Measurements from ENCODE around the gene POLR3K. TPM values are rescaled to one million over a fixed set of nuclear protein-coding genes. Genes with fewer than 3 reads are reported as not detected.

The POLR3K gene
- total RNA-seq, 1 experiment from 2014 or later = 40.1 TPM

DNA sequence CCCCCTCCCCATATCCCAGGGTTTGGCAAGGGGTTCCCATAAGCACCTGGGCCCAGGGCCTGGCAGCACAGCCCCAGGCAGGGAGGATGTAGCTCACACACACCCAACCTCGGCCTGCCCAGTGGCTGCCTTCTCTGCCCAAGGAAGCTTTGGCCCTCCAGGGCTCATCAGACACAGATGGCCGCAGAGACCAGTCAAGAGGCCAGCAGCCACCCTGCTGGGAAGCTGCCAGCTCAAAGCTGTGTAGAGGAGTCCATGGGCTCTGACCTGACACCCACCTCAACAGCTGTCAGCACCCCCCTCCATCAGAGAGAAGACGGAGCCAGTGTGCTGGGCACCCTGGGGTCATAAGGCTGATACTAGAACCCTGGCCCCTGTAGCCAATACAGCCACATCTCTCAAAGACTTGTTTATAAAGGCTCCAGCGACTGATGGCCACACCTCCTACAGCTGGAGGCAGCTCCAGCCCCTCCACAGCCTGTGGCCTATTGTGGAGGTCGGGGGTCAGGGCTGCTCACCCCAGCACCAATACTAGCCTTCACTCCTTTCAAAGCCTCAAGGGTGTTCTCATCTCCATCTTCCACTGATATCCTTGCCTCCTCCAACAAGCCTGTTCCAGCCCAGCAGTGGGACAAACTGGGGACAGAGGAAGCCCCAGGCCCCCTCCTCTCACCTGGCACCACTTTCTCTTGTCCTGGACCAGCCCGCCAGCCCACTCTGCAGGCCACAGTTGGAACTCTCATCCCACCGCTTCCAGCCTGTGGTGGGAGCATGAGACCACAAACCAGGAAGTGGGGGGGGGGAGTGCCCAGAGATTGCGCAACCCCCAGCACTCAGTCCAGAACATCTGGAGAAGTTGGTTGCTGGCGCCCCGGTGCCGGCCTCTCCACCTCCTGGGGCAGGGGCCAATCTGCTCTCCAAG is 22.4 kb upstream of the POLR3K start (continued):
- TF ChIP-seq, protein P1, sequence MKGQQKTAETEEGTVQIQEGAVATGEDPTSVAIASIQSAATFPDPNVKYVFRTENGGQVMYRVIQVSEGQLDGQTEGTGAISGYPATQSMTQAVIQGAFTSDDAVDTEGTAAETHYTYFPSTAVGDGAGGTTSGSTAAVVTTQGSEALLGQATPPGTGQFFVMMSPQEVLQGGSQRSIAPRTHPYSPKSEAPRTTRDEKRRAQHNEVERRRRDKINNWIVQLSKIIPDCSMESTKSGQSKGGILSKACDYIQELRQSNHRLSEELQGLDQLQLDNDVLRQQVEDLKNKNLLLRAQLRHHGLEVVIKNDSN (CRISPR knock-in tag; IDR thresholded peaks at IDR 0.05) = no peak
- TF ChIP-seq, protein P2, sequence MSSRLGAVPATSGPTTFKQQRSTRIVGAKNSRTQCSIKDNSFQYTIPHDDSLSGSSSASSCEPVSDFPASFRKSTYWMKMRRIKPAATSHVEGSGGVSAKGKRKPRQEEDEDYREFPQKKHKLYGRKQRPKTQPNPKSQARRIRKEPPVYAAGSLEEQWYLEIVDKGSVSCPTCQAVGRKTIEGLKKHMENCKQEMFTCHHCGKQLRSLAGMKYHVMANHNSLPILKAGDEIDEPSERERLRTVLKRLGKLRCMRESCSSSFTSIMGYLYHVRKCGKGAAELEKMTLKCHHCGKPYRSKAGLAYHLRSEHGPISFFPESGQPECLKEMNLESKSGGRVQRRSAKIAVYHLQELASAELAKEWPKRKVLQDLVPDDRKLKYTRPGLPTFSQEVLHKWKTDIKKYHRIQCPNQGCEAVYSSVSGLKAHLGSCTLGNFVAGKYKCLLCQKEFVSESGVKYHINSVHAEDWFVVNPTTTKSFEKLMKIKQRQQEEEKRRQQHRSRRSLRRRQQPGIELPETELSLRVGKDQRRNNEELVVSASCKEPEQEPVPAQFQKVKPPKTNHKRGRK (CRISPR knock-in tag; IDR thresholded peaks at IDR 0.05; ENCODE audit: borderline replicate concordance) = no peak
- no peak for TF ChIP-seq ZNF423 (CRISPR knock-in tag; IDR thresholded peaks at IDR 0.05)
- TF ChIP-seq, protein P3, sequence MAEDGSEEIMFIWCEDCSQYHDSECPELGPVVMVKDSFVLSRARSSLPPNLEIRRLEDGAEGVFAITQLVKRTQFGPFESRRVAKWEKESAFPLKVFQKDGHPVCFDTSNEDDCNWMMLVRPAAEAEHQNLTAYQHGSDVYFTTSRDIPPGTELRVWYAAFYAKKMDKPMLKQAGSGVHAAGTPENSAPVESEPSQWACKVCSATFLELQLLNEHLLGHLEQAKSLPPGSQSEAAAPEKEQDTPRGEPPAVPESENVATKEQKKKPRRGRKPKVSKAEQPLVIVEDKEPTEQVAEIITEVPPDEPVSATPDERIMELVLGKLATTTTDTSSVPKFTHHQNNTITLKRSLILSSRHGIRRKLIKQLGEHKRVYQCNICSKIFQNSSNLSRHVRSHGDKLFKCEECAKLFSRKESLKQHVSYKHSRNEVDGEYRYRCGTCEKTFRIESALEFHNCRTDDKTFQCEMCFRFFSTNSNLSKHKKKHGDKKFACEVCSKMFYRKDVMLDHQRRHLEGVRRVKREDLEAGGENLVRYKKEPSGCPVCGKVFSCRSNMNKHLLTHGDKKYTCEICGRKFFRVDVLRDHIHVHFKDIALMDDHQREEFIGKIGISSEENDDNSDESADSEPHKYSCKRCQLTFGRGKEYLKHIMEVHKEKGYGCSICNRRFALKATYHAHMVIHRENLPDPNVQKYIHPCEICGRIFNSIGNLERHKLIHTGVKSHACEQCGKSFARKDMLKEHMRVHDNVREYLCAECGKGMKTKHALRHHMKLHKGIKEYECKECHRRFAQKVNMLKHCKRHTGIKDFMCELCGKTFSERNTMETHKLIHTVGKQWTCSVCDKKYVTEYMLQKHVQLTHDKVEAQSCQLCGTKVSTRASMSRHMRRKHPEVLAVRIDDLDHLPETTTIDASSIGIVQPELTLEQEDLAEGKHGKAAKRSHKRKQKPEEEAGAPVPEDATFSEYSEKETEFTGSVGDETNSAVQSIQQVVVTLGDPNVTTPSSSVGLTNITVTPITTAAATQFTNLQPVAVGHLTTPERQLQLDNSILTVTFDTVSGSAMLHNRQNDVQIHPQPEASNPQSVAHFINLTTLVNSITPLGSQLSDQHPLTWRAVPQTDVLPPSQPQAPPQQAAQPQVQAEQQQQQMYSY (CRISPR knock-in tag; IDR thresholded peaks at IDR 0.05) = no peak
- TF ChIP-seq IRF2 (CRISPR knock-in tag; IDR thresholded peaks at IDR 0.05; ENCODE audit: borderline replicate concordance, low read depth) = no peak
- TF ChIP-seq, protein P4, sequence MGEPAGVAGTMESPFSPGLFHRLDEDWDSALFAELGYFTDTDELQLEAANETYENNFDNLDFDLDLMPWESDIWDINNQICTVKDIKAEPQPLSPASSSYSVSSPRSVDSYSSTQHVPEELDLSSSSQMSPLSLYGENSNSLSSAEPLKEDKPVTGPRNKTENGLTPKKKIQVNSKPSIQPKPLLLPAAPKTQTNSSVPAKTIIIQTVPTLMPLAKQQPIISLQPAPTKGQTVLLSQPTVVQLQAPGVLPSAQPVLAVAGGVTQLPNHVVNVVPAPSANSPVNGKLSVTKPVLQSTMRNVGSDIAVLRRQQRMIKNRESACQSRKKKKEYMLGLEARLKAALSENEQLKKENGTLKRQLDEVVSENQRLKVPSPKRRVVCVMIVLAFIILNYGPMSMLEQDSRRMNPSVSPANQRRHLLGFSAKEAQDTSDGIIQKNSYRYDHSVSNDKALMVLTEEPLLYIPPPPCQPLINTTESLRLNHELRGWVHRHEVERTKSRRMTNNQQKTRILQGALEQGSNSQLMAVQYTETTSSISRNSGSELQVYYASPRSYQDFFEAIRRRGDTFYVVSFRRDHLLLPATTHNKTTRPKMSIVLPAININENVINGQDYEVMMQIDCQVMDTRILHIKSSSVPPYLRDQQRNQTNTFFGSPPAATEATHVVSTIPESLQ (CRISPR knock-in tag; IDR thresholded peaks at IDR 0.05) = no peak
- no peak for TF ChIP-seq ZNF219 (CRISPR knock-in tag; IDR thresholded peaks at IDR 0.05; ENCODE audit: borderline replicate concordance)

DNA sequence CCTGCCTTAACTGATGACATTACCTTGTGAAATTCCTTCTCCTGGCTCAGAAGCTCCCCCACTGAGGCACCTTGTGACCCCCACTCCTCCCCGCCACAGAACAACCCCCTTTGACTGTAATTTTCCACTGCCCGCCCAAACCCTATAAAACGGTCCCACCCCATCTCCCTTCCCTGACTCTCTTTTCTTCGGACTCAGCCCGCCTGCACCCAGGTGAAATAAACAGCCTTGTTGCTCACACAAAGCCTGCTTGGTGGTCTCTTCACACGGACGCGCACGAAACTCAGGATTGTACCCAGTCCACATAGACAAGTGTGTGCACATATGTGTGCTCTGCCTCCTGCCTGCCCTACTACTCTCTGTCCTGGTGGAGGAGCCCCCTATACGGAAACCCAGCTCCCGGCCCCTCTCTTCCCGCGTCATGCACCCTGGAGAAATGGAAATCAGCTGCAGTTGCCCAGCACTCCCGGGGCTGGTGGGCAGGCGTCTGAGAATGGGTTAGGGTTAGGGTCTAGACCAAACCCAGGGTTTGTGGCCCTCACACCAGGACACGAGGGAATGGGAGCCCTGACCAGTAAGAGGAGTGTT is 21.4 kb upstream of the POLR3K start:
- DNase-seq (ENCODE audit: low spot score) = peak; percentile 41
- Mint-ChIP-seq H3K36me3 (0 out of 2 replicates have a peak, but pooled peaks cover 3% of the 10 kb centered on the region), H3K27me3 (ENCODE audit: low read depth) (no peaks in the 10 kb centered on the region; the same call in 1 of the 2 replicates), H3K9me3 (no peaks in the 10 kb centered on the region), H3K4me3 (peak overlapping the region; percentile 45), H3K27ac (peak overlapping the region; percentile 98), H3K4me1 (peaks cover 64% of the 10 kb centered on the region)
- CTCF ChIA-PET = interaction anchor here (0.9 to 16.9 kb wide), 8 partner anchors 8 to 43 kb away, joined by 3 to 493 read pairs (median 12); partner anchors contain the start of genes POLR3K and SNRNP25
- 0 out of 2 replicates have a peak, but pooled peaks have one; percentile 2 for ATAC-seq
- POLR2A ChIA-PET = interaction anchor here (0.9 to 1.1 kb wide), 2 partner anchors 21 to 22 kb away, joined by 4 to 5 read pairs; partner anchors contain the start of genes POLR3K and SNRNP25
- TF ChIP-seq MXD4 (CRISPR knock-in tag; IDR thresholded peaks at IDR 0.05; ENCODE audit: borderline replicate concordance) = no peak
- TF ChIP-seq FOXP1 (CRISPR knock-in tag; IDR thresholded peaks at IDR 0.05; ENCODE audit: borderline replicate concordance) = no peak
- no peak for TF ChIP-seq NFYB (CRISPR knock-in tag; conservative IDR thresholded peaks at IDR 0.05; ENCODE audit: low read depth)
- TF ChIP-seq, protein P5, sequence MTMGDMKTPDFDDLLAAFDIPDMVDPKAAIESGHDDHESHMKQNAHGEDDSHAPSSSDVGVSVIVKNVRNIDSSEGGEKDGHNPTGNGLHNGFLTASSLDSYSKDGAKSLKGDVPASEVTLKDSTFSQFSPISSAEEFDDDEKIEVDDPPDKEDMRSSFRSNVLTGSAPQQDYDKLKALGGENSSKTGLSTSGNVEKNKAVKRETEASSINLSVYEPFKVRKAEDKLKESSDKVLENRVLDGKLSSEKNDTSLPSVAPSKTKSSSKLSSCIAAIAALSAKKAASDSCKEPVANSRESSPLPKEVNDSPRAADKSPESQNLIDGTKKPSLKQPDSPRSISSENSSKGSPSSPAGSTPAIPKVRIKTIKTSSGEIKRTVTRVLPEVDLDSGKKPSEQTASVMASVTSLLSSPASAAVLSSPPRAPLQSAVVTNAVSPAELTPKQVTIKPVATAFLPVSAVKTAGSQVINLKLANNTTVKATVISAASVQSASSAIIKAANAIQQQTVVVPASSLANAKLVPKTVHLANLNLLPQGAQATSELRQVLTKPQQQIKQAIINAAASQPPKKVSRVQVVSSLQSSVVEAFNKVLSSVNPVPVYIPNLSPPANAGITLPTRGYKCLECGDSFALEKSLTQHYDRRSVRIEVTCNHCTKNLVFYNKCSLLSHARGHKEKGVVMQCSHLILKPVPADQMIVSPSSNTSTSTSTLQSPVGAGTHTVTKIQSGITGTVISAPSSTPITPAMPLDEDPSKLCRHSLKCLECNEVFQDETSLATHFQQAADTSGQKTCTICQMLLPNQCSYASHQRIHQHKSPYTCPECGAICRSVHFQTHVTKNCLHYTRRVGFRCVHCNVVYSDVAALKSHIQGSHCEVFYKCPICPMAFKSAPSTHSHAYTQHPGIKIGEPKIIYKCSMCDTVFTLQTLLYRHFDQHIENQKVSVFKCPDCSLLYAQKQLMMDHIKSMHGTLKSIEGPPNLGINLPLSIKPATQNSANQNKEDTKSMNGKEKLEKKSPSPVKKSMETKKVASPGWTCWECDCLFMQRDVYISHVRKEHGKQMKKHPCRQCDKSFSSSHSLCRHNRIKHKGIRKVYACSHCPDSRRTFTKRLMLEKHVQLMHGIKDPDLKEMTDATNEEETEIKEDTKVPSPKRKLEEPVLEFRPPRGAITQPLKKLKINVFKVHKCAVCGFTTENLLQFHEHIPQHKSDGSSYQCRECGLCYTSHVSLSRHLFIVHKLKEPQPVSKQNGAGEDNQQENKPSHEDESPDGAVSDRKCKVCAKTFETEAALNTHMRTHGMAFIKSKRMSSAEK (CRISPR knock-in tag; IDR thresholded peaks at IDR 0.05; ENCODE audit: borderline replicate concordance) = no peak
- TF ChIP-seq GRHL2 (CRISPR knock-in tag; IDR thresholded peaks at IDR 0.05; ENCODE audit: insufficient replicate concordance, severe bottlenecking) = no peak
- no peak for TF ChIP-seq KAT7 (CRISPR knock-in tag; IDR thresholded peaks at IDR 0.05; ENCODE audit: borderline replicate concordance)
- TF ChIP-seq CREM (CRISPR knock-in tag; IDR thresholded peaks at IDR 0.05) = no peak
- TF ChIP-seq ZNF121 (CRISPR knock-in tag; IDR thresholded peaks at IDR 0.05) = no peak
- no peak for TF ChIP-seq JAZF1 (CRISPR knock-in tag; IDR thresholded peaks at IDR 0.05)
- no peak for TF ChIP-seq NR1H2 (CRISPR knock-in tag; IDR thresholded peaks at IDR 0.05)
- TF ChIP-seq, protein P6, sequence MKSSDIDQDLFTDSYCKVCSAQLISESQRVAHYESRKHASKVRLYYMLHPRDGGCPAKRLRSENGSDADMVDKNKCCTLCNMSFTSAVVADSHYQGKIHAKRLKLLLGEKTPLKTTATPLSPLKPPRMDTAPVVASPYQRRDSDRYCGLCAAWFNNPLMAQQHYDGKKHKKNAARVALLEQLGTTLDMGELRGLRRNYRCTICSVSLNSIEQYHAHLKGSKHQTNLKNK (CRISPR knock-in tag; IDR thresholded peaks at IDR 0.05) = no peak
- TF ChIP-seq, protein P7, sequence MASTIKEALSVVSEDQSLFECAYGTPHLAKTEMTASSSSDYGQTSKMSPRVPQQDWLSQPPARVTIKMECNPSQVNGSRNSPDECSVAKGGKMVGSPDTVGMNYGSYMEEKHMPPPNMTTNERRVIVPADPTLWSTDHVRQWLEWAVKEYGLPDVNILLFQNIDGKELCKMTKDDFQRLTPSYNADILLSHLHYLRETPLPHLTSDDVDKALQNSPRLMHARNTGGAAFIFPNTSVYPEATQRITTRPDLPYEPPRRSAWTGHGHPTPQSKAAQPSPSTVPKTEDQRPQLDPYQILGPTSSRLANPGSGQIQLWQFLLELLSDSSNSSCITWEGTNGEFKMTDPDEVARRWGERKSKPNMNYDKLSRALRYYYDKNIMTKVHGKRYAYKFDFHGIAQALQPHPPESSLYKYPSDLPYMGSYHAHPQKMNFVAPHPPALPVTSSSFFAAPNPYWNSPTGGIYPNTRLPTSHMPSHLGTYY (CRISPR knock-in tag; IDR thresholded peaks at IDR 0.05) = no peak
